Measurements from ENCODE around the gene PINK1.
A peak's percentile ranks its signal among the peaks of the same experiment; 100 is the strongest.

The PINK1 gene

GRCh38 chr1:20660363-20660762 is 27.1 kb downstream of the PINK1 start:
- peak overlapping the region; percentile 92 for H3K4me3 ChIP-seq (ENCODE audit: low read length)
- TF ChIP-seq, protein P1, sequence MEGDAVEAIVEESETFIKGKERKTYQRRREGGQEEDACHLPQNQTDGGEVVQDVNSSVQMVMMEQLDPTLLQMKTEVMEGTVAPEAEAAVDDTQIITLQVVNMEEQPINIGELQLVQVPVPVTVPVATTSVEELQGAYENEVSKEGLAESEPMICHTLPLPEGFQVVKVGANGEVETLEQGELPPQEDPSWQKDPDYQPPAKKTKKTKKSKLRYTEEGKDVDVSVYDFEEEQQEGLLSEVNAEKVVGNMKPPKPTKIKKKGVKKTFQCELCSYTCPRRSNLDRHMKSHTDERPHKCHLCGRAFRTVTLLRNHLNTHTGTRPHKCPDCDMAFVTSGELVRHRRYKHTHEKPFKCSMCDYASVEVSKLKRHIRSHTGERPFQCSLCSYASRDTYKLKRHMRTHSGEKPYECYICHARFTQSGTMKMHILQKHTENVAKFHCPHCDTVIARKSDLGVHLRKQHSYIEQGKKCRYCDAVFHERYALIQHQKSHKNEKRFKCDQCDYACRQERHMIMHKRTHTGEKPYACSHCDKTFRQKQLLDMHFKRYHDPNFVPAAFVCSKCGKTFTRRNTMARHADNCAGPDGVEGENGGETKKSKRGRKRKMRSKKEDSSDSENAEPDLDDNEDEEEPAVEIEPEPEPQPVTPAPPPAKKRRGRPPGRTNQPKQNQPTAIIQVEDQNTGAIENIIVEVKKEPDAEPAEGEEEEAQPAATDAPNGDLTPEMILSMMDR (IDR thresholded peaks at IDR 0.05; ENCODE audit: insufficient read depth, low read depth, low read length, missing control alignments) = no peak
- DNase-seq (ENCODE audit: low read depth) = no peak

- peak; percentile 14 for DNase-seq (ENCODE audit: low read depth)
- H3K4me3 ChIP-seq (ENCODE audit: low read length) = peak overlapping the region; percentile 92
- TF ChIP-seq, protein P1 (IDR thresholded peaks at IDR 0.05; ENCODE audit: insufficient read depth, low read depth, low read length, missing control alignments) = no peak
Measured at GRCh38 chr1:20660847-20661206, 27.6 kb downstream of the PINK1 start.

DNA sequence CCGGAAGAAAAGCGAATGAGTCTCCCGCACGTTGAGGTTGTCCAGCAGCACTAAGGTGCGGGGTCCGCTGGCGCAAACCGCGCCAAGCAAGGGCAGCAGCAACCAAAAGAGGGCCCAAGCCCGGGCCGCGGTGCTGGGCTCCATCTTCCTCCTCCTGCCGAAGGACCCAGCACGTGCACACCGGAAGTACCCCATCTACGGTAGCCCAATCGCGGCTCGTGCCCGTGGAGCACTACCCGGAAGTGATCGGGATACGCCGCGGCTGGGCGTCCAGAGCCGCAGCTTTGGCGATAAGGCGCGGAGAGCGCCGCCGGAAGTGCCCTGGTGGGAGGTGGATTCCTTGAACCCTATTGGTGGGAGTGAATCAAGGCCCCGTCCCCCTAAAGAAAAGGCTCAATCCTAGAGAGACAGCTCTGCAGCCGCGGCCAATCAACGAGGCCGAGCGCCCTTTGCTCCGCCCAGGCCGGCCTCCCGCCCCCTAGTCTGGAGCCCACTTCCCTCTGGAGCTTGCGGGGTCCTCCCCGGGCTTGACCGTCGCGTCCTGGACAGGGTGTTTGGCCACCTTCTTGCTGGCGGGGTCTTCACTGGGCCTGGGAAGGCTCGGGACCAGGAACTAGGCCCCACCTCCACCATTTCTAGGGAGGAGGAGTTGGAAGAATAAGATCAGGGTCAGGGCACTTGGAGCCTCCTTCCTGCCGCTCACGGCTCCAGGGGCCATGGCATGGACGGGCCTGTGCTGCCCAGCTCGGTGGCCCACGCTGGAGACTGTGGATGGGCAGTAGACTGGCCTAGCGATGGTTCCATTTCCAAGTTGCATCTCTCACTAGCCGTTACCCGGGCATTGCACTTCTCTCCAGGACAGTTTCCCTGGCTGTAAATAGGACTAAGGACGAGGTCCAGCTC is 28.2 kb downstream of the PINK1 start, which contains the start of gene DDOST:
Gene DDOST (minus strand): TSS at position 163 of the 903 bp plus-strand sequence. CDS start 19 bp downstream, at position 144.
- peak; percentile 98 for DNase-seq (ENCODE audit: low read depth)
- TF ChIP-seq, protein P1 (IDR thresholded peaks at IDR 0.05; ENCODE audit: insufficient read depth, low read depth, low read length, missing control alignments) = peak; percentile 63
- H3K4me3 ChIP-seq (ENCODE audit: low read length) = peak within 1 kb of the TSS; percentile 92

DNA sequence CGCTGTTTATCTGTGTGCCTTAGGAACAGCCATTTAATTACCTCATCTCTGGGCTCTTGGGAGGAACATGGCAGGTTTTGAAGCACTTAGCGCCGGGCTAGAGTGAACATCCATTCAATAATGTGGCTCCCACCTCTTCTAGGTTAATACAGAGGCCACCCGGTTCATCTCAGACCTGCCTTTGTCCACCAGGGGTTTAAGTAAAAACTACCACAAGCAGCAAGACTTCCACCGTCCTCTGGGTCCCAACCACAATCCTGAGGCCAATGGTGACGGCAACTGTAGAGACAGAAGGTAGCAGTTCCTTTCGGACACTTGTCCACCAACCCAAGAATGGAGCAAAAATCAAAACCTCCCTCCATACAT is 28.8 kb downstream of the PINK1 start:
- TF ChIP-seq, protein P1 (IDR thresholded peaks at IDR 0.05; ENCODE audit: insufficient read depth, low read depth, low read length, missing control alignments) = no peak
- H3K4me3 ChIP-seq (ENCODE audit: low read length) = peak overlapping the region; percentile 92
- DNase-seq (ENCODE audit: low read depth) = no peak

GRCh38 chr1:20663365-20663764 is 30.1 kb downstream of the PINK1 start:
- H3K4me3 ChIP-seq (ENCODE audit: low read length) = no peak overlapping the region
- no peak for DNase-seq (ENCODE audit: low read depth)
- TF ChIP-seq, protein P1 (IDR thresholded peaks at IDR 0.05; ENCODE audit: insufficient read depth, low read depth, low read length, missing control alignments) = no peak

DNA sequence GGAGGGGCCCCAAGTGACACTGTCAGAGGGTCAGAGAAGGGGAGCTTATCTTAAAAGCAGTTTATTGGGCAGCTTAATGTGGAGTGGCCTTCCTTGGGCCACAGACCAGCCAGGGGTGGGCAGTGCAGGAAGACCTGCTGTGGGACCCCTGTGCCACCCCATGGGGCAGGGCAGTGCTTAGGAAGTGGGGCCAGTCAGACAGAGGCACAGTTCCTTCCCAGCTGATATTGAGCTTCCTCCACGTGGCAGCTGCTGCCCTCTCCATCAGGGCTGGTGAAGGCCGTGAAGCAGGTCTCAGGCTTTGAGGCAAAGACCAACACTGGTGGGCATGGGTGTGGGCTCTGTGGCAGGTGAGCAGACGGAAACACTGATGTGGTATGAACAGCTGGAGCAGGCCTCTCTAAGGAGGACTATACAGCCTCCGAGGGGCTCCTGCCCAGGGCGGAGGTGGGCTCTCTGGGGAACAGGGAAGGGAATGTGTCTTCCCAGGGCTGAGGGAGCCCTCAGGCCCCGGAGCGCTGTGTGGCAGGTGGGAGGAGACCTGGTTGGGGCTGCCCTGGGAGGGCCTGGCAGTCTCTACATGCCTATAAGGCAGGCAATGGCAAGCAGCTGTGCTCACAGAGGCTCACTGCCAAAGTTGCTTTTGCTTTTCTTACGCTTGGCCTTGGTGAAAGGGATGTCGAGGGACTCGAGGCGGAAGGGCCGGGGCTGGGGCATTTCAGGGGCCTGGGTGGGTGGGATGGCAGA is 30.9 kb downstream of the PINK1 start:
- no peak overlapping the region for H3K4me3 ChIP-seq (ENCODE audit: low read length)
- no peak for DNase-seq (ENCODE audit: low read depth)
- TF ChIP-seq, protein P1 (IDR thresholded peaks at IDR 0.05; ENCODE audit: insufficient read depth, low read depth, low read length, missing control alignments) = no peak
